ENCODE results near the gene ERBB4. TPM values are rescaled to one million over a fixed set of nuclear protein-coding genes. Genes with fewer than 3 reads are reported as not detected.

The ERBB4 gene
- total RNA-seq, 1 experiment from 2014 or later, result 0.15 TPM

DNA sequence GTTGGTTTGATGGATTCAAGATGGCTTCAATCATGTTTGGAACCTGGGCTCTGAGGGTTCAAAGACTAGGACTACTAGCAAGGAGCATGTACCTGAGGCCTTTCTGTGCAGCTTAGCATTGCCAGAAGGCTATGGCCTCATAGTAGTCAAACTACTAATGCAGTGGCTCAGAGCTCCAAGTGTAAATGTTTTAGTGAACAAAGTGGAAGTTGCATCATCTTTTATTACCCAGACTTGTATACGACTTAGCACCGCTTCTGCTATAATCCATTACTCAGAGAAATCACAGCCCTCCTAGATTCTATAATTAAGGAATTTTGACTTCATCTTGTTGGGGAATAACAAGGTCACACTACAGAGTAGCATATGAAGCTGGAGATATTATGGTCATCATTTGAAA, 210.5 kb downstream of the ERBB4 start:
- Histone ChIP-seq H3K4me3 (ENCODE audit: low read depth in 2 of 2, low read length in 2 of 2) (no peak overlapping the region), H3K9me3 (ENCODE audit: control insufficient read depth, insufficient read depth, low read depth, low read length) (no peaks in the 10 kb centered on the region), H3K27me3 (ENCODE audit: control insufficient read depth, insufficient read depth, low read length) (no peaks in the 10 kb centered on the region), H3K27ac (ENCODE audit: low read length) (no peak overlapping the region), H3K4me1 (ENCODE audit: control insufficient read depth, insufficient read depth, low read length) (no peaks in the 10 kb centered on the region), H3K36me3 (ENCODE audit: control insufficient read depth, insufficient read depth, low read length) (no peaks in the 10 kb centered on the region)
- no peak for ATAC-seq
- ChIA-PET CTCF (no interaction called here), POLR2A (no interaction called here)
- TF ChIP-seq, protein P1, sequence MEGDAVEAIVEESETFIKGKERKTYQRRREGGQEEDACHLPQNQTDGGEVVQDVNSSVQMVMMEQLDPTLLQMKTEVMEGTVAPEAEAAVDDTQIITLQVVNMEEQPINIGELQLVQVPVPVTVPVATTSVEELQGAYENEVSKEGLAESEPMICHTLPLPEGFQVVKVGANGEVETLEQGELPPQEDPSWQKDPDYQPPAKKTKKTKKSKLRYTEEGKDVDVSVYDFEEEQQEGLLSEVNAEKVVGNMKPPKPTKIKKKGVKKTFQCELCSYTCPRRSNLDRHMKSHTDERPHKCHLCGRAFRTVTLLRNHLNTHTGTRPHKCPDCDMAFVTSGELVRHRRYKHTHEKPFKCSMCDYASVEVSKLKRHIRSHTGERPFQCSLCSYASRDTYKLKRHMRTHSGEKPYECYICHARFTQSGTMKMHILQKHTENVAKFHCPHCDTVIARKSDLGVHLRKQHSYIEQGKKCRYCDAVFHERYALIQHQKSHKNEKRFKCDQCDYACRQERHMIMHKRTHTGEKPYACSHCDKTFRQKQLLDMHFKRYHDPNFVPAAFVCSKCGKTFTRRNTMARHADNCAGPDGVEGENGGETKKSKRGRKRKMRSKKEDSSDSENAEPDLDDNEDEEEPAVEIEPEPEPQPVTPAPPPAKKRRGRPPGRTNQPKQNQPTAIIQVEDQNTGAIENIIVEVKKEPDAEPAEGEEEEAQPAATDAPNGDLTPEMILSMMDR (IDR thresholded peaks at IDR 0.05), result no peak
- TF ChIP-seq POLR2AphosphoS5 (IDR thresholded peaks at IDR 0.05; ENCODE audit: low read depth, low read length), result no peak
- no peak for TF ChIP-seq TCF7L2 (IDR thresholded peaks at IDR 0.05; ENCODE audit: low read depth, low read length)
- TF ChIP-seq, protein P2, sequence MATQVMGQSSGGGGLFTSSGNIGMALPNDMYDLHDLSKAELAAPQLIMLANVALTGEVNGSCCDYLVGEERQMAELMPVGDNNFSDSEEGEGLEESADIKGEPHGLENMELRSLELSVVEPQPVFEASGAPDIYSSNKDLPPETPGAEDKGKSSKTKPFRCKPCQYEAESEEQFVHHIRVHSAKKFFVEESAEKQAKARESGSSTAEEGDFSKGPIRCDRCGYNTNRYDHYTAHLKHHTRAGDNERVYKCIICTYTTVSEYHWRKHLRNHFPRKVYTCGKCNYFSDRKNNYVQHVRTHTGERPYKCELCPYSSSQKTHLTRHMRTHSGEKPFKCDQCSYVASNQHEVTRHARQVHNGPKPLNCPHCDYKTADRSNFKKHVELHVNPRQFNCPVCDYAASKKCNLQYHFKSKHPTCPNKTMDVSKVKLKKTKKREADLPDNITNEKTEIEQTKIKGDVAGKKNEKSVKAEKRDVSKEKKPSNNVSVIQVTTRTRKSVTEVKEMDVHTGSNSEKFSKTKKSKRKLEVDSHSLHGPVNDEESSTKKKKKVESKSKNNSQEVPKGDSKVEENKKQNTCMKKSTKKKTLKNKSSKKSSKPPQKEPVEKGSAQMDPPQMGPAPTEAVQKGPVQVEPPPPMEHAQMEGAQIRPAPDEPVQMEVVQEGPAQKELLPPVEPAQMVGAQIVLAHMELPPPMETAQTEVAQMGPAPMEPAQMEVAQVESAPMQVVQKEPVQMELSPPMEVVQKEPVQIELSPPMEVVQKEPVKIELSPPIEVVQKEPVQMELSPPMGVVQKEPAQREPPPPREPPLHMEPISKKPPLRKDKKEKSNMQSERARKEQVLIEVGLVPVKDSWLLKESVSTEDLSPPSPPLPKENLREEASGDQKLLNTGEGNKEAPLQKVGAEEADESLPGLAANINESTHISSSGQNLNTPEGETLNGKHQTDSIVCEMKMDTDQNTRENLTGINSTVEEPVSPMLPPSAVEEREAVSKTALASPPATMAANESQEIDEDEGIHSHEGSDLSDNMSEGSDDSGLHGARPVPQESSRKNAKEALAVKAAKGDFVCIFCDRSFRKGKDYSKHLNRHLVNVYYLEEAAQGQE (IDR thresholded peaks at IDR 0.05; ENCODE audit: insufficient read depth in 1 of 2, low read depth in 2 of 2, low read length in 1 of 2), result no peak
- no peak for TF ChIP-seq SIN3A (IDR thresholded peaks at IDR 0.05; ENCODE audit: borderline replicate concordance, insufficient read depth, low read depth, low read length)
- no TSS peak for BruUV-seq (replicated peaks)
- intact Hi-C loops (cut with micrococcal nuclease; ENCODE audit: unreplicated experiment) (no loop called here), in situ Hi-C loops (cut with HindIII; ENCODE audit: low pct_unique_long_range_greater_than_20kb, low sequenced_read_pairs) (no loop called here)
- no peak for DNase-seq (ENCODE audit: low read depth, low spot score)

DNA sequence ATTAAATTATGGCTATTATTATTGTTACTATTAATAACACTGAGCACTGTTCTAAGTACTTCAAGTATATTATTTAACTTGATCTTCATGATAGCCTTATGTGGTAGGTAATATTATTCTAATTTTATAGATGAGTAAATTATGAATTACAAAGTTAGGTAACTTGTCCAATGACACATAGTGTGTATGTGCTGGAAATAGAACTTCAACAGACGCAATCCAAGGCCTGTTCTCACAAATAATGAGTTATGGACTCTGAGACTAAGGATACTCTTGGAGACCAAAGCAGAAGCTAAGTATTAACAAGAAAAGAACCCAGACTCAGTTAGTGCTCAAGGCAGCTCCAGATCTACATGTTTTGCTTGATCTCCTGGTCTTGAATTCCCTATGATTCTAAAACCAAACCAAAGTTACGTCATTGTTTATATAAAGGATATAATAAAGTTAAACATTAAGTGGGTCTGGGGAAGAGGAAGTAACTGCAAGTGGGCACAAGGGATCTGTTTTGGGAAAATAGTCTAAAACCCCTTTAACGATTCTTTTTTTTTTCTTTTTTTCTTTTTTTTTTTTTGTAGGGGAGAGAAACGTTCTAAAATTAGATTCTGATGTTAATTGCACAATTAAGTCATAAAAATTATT, 211.3 kb downstream of the ERBB4 start:
- POLR2A ChIA-PET, result no interaction called here
- DNase-seq (ENCODE audit: low read depth, low spot score), result no peak

More for the DNA sequence above, 211.3 kb downstream of the ERBB4 start:
- Histone ChIP-seq H3K4me3 (ENCODE audit: low read depth in 2 of 2, low read length in 2 of 2) (no peak overlapping the region), H3K27me3 (ENCODE audit: control insufficient read depth, insufficient read depth, low read length) (no peaks in the 10 kb centered on the region), H3K27ac (ENCODE audit: low read length) (no peak overlapping the region), H3K36me3 (ENCODE audit: control insufficient read depth, insufficient read depth, low read length) (no peaks in the 10 kb centered on the region), H3K4me1 (ENCODE audit: control insufficient read depth, insufficient read depth, low read length) (no peaks in the 10 kb centered on the region), H3K9me3 (ENCODE audit: control insufficient read depth, insufficient read depth, low read depth, low read length) (no peaks in the 10 kb centered on the region)
- in situ Hi-C loops (cut with HindIII; ENCODE audit: low pct_unique_long_range_greater_than_20kb, low sequenced_read_pairs), result no loop called here
- TF ChIP-seq, protein P1 (IDR thresholded peaks at IDR 0.05), result no peak
- TF ChIP-seq POLR2AphosphoS5 (IDR thresholded peaks at IDR 0.05; ENCODE audit: low read depth, low read length), result no peak
- intact Hi-C loops (cut with micrococcal nuclease; ENCODE audit: unreplicated experiment), result no loop called here
- CTCF ChIA-PET, result no interaction called here
- no peak for ATAC-seq
- no TSS peak for BruUV-seq (replicated peaks)
